NOMO-1 (cell line): Measurements from ENCODE around the gene COX6B2.
"Not testable (repeated sequence)": the region's sequence is repeated elsewhere in the genome, so short reads cannot be mapped to it uniquely, and the experiment has no call there.

Experiments used
- DNase-seq, 2 experiments: peaks; one replicate each; lab custom pipeline; 2025; ENCODE audit not compliant: unreplicated experiment in 2 of 2; lab: John Stamatoyannopoulos, UW

Gene COX6B2, protein sequence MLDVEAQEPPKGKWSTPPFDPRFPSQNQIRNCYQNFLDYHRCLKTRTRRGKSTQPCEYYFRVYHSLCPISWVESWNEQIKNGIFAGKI

DNA sequence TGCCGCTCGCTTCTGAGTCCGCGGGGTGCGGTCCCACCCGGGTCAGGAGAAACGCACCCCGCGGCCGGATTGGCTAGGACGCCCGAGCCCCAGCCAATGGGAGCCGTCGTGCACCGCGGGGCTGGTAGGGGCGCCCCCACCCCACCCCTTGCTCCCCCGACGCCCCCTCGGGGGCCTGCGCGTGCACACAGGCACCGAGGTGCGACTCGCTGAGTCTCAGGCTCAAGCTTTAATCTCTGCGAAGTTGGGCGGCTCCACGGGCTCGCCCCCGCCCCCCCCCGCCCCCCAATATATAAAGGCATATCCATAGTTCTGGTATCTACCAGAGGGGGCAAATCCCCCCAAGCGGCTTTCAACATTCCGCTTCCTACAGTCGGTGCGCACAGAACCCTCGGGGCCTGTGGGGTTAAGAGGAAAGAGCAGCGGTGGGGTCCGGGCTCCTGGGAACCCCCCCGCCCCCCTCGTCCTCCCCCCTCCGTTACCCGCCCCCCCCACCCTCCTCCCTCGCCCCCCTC lies at the start of gene COX6B2:
COX6B2 (minus strand) TSS at position 22 of the 515 bp plus-strand sequence. CDS start 198 bp downstream, outside the sequence.
- DNase-seq = no peak

DNA sequence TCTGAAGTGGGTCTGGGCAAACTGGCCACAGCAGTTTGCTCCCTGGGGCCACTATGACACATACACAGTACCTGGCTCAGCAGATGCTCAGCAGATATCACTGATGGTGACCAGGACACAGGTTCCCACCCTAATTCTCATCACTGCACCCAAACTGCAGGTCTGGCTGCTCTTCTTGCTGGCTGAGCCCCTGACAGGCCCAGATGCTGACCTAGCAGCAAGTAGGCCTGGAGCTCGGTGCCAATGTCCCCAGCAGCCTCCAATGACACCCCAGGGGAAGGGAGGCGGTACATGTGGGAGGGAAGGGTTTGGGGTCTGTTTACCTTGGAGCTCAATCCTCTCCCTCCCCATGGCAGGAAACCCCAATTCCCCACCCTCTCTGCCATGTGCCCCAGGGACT lies 48.0 kb upstream of the COX6B2 start:
- no peak for DNase-seq

DNA sequence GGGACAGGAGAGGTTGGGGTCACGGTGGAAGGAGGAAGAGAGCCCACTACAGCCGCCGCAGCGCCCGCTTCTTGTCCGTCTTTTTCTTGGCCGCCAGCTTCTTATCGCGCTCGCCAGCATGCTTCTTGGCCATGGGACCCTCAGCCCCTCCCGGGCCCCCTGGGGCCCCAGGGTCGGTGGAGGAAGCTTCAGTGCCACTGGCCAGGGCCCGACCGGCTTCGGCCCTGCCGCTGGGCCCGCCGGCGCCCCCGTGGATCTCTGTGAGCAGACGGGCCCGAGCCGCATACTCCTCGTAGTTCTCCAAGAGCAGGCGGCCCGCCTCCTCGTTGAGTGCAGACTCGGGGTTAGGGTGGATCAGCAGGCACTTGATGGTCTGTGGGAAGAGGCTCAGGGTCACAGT lies 46.9 kb upstream of the COX6B2 start:
- DNase-seq = not testable (repeated sequence)

DNA sequence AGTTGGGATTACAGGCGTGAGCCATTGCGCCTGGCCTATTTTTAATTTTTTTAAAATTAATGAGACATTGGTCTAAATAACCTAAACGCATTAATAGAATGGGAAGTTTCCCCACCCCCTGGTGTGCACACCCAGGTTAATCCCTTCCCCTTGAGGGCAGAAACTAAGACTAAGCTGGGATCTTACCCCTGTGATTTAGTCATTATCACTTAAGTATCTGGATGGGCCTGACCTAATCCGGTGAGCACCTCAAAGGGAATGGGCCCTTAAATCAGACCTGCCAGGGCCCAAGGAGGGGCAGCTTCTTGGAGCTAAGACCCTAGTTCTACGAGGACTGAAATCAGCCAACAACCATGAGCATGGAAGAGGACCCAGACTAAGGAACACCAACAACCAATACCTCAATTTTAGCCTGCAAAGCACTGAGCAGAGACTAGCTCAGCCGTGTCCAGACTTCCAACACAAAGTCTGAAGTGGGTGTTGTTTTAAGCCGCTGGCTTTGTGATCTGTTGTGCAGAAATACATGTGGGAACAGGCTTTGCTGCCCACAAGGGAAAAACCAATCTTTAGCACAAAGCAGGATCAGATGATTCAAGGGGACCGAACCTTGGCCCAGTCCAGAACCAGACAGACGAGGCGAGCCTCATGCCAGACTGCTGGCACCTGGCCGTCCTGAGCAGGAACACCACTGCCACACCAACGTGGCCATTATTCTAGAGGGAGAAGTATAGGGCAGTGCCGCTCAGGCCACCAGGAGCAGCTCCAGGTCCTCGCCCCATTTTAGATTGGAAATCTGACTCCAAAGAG lies 46.0 kb upstream of the COX6B2 start:
- DNase-seq = no peak

DNA sequence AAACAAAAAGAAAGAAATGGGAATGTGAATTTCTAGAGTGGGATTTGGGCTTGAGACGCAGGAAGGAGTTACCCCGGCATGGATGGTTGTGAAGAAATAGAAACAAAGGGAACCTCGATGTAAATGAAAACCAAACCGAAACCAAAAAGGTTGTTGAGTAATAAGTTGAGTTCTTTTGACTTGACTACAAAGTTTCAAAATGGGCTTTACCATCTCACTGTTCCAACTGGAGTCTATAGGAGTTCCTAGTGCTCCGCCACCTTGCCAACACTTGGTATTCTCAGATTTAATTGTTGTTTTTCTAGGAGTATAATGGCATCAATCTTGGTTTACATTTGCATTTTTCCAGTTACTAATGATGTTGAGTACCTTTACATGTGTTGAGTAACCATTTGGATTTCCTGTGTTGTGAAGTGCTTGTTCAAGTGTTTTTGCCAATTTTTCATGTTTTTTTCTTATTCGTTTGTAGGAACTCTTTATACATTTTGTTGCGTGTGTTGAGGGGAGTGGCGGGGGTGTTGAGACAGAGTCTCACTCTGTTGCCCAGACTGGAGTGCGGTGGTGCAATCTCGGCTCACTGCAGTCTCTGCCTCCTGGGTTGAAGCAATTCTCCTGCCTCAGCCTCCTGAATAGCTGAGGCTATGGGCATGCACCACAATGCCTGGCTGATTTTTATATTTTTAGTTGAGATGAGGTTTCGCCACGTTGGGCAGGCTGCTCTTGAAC lies 43.8 kb upstream of the COX6B2 start:
- peak; percentile 42 to 82 for DNase-seq

DNA sequence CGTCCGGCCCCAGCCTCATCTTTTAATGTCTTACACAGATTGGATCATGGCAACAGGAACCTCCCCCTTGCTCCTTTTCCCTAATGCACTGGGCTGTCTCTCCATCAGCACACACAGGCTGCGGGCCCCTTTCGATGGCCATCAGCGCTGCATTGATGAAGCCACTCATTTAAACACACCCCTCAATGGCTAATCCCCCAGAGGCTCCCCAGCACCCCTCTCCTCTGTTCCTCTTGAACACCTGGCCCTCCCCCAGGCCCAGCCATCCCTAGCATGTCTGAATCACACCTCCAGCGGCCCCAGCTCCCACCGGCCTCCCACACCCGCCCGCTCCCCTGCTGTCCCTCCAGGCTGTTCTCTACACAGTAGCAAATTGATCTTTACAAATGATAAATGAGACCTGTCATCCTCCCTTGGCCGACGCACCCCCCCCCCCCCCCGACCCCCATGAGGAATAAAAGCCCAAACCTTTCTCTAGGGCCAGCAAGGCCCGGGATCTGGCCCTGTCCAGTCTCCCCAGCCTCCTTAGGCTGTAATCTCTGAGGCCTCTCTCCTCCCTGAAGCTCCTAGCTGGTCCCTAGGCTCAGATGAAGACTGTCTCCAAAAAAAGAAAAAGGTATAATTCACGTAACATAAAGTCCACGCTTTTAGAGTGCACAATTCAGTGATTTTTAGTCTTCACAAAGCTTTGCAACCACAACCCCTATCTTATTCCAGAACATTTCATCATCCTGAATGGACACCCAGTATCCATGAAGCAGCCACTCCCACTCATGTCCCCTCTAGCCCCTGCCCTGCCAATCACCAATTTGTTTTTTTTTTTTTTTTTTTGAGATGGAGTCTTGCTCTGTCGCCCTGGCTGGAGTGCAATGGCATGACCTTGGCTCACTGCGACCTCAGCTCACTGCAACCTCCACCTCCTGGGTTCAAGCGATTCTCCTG lies 38.6 kb upstream of the COX6B2 start:
- no peak for DNase-seq

DNA sequence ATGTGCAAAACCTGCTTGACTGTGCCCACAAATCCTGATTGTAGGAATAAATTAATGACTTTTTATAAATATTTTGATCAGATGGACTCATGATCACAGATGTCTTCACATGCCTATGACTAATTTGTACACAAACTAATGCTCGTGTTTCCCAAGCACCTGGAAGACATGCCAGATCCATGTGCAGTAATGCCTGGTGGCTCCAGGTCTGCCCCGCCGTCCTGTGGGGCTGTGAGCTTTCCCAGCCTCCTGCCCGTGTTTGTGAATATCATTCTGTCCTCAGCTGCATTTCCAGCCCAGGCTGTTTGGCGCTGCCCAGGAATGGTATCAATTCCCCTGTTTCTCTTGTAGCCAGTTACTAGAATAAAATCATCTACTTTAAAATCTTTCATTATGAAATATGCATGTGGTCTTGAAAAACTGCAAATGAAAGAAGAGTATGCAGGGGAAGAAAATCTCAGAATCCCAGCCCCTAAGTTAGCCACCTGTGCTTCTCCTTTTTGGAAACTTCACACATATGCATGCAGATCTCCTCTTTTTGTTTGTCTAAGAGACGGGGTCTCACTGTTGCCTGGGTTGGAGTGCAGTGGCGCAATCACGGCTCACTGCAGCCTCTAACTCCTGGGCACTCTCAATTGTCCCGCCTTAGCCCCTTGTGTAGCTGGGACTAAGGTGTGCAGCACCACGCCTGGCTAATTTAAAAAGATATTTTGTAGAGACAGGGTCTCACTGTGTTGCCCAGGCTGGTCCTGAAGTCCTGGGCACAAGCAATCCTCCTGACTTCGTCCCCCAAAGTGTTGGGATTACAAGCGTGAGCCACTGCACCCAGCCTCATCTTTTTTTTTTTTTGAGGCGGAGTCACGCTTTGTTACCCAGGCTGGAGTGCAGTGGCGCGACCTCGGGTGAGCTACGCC lies 37.4 kb upstream of the COX6B2 start:
- DNase-seq = no peak

DNA sequence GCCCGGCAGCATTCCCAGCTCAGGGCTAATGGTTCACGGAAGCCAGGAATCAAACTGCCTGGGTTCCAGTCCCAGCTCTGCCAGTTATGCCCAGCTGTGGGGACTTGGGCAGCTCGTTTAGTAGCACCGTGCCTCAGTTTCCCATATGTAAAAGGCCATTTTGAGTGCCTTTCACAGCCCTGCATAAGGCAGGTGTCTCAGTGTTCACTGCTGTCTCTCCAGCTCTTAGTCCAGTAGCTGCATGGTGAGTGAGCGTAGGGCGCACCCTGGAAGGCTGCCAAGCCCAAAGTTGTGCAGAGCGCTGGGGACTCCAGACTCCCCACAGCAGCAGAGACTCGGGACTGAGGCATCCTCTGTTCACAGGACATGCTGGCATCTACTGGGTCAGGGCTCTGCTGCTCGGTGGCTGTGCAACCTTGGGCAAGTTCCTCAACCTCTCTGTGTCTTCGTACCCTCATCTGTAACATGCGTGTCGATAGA lies 36.7 kb upstream of the COX6B2 start:
- no peak for DNase-seq

DNA sequence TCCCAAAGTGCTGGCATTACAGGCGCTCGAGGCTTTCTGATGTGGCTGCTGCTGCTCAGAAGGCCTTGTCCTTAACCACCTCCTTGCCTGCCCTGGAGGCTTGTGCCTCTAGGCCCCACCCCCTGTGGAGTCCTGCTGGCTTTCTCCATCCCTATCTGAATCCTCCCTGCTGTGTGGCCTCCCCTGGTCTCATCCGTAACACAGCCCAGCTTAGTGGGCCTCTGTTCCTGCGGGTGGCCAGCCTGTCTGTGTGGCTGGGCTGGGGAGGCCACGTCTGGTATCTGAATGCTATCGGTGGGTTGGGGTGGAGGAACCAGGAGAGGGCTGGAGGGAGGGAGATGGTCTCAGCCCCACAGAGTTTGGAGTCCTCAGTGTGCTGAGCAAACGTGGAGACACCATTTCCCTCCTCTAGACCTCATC lies 36.0 kb upstream of the COX6B2 start:
- no peak for DNase-seq

DNA sequence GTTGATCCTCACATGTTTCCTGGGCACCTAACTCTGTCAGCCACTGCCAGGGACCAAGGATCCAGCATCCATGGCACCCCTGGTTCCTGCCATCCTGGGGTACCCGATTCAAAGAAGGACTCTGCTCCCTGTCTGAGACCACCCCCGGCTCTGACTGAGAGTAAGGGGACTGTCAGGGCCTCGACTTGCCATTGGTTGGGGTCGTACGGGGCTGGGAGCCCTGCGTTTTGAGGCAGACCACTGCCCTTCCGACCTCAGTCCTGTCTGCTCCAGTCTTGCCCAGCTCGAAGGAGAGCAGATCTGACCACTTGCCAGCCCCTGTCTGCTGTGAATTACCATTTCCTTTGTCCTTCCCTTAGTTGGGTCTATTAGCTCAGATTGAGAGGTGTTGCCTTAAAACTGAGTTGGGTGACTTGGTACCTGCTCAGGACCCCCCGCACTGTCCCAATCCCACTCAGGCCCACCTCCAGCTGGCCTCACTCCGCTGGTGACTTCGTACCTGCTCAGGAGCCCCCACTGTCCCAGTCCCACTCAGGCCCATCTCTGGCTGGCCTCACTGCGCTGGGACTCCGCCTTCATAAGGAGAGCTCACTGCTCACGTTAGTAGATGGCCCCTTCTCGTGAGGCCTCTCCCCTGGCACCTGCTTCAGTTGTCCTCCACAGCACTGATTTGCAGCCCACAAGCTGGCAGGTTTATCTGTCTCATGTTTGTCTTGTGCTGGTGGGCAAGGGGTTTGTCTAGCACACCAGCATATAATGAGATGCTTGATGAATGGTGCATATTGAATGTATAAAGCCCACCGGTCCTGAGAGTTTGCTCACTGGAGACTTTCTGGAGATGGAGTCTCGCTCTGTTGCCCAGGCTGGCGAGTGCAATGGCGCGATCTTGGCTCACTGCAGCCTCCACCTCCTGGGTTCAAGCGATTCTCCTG lies 35.1 kb upstream of the COX6B2 start:
- no peak for DNase-seq

DNA sequence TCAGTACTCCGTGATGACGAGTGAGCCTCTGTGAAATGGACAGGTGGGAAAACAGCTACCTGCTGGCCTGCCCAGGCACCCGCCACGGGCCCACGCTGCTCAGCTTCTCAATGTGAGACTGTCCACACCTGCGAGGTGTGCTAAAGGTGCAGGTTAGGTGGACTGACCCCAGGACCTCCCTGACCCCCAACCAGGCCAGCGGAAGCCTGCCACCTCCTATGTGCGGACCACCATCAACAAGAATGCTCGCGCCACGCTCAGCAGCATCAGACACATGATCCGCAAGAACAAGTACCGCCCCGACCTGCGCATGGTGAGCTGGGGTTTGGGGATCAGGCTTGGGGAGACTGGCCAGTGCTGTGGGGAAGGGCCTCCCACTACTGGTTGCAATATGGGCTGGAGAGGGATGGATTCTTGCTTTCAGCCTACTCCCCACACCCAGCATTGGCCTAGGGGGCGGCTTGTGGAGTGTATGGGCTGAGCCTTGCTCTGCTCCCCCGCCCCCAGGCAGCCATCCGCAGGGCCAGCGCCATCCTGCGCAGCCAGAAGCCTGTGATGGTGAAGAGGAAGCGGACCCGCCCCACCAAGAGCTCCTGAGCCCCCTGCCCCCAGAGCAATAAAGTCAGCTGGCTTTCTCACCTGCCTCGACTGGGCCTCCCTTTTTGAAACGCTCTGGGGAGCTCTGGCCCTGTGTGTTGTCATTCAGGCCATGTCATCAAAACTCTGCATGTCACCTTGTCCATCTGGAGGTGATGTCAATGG lies 33.4 kb upstream of the COX6B2 start:
- DNase-seq = no peak

DNA sequence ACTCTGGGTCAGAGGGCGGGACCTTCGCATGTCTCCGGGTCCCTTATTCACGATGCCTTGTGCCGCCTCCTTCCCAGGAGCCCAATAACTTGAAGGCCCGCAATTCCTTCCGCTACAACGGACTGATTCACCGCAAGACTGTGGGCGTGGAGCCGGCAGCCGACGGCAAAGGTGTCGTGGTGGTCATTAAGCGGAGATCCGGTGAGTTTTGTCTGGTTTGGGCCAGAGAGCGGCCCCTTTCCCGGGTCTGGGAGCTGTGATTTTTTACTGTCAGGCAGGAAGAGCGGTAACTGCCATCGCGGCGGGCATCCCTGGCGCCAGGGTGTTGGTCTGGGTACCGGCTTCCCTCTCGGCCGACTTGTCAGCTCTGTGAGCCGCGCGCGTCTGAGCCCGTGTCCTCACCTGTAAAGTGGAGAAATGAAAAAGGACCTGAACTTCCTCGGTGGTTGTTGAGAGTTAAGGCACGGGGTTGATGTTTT lies 32.0 kb upstream of the COX6B2 start:
- DNase-seq = no peak

DNA sequence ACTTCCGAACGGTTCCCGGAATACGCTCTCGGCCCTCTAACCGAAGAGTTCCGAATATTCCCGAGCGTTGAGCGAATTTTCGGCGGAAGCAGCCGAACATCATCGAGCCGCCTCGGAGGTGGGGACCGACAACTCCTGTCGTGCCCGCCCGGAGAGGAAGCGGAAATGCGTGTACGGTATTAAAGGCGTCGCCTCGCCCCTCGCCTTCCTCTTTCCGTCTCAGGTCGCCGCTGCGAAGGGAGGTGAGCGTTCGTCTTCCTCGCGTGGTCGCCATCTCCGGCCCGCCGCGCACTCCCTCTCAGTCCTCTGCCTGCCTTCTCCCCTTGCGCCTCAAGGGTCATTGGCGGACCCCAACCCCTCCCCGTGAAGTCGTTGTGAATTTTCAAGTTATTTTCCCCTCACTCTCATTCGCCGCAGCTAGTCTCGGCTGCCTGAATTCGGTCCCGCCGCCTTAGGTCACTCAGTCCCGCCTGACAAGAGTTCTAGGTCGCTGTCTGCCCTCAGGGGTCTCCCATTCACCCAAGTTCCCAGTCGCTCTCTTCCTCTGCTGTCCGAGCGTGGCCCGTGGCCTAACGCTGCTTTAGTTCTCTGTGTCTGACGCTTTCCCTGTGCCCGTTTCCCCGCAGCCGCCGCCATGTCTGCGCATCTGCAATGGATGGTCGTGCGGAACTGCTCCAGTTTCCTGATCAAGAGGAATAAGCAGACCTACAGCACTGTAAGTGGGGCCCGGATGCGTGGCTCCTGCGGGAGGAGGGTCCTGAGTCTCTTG lies 31.4 kb upstream of the COX6B2 start, which contains the start of gene RPL28:
RPL28 (plus strand) TSS at position 209 of the 769 bp plus-strand sequence; CDS start at position 635, 426 bp downstream.
- DNase-seq = peak; percentile 97 to 98

DNA sequence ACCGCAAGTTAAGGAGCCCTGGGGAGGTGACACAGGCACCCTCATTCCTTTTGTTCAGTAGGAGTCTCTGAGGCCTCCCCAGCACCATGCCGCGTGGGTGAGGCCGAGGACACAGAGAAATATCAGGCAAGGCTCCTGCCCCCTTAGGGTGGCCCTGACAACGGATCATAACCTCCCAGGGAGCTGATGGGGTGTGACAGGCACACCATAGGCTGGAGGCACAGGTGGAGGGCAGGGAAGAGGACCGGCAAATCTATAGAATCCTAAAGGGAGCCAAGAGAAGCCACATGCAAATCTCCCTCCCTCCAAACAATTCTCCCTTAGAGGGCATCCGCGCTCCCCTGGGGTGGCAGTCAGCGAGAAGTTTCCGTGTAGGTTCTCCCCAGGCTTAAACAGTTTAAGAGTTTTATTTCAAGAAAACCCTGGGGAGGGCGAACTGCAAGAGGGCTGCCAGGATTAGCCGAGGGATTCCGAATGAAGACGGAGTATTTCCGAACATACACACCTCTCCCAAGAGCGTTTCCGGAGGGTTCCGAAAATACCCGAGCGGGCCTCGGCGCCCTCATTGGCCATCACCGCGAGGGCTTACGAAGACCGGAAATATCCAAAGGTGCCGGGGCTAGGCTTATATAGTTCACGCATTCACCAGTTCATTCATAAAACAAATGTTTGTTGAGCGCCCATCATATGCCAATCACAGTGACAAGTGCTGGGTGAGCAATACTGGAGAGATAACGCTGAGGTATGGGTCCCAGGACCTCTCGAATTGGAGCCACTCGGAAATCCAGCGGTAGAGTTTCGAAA lies 30.6 kb upstream of the COX6B2 start:
- DNase-seq = peak; percentile 92 to 97

DNA sequence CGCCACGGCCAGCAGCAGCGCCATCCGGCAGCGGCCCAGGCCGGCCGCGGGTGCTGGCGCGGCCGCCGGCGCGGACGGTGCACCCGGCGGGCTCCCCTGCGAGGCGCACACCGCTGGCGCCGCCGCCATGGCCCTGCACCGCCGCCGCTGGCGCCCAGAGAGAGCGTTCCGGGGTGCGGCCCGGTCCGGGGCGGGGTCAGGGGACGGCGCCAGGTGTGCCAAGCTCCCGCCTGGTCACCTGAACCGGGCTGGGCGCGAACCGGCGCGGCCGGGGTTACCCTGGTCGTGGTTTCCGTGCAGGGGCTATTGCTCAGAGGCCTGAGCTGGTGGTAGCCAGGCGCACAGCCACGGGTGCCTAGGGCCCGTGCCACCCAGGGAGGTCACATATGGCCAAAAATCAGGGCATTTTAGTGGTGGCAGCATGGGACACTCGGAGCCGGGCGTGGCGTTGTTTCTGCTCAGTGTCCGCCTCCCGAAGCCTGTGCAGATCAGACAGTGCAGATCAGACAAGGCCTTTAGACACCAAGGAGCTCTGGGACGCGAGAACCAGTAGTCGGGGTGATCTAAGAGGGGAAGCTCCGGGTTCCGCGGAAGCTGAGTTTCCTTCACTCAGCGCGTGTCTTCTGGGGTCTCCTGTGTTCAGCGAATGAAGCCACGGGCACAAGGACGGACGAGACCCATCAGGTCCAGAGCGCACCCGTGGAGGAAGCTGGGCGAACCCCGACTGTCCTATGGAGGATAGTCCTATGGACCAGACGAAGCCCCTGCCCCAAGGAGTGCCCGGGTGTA lies 29.8 kb upstream of the COX6B2 start, which contains the start of gene TMEM238:
TMEM238 (minus strand) TSS at position 162 of the 789 bp plus-strand sequence; CDS start at position 129, 33 bp downstream.
- DNase-seq = peak in 1 of 2 experiments; percentile 42
